Activated CD4-positive, CD25-positive, alpha-beta regulatory T cell (primary cell): Measurements from ENCODE around the gene CCL17.
"Not testable (repeated sequence)": the region's sequence is repeated elsewhere in the genome, so short reads cannot be mapped to it uniquely, and the experiment has no call there.

Experiments
- DNase-seq, 4 experiments: peaks; one replicate each; lab custom pipeline; 2025; lab: John Stamatoyannopoulos, UW

The CCL17 gene

GRCh38 chr16:57396786-57397185 lies 7.8 kb upstream of the CCL17 start:
- DNase-seq, result no peak

DNA sequence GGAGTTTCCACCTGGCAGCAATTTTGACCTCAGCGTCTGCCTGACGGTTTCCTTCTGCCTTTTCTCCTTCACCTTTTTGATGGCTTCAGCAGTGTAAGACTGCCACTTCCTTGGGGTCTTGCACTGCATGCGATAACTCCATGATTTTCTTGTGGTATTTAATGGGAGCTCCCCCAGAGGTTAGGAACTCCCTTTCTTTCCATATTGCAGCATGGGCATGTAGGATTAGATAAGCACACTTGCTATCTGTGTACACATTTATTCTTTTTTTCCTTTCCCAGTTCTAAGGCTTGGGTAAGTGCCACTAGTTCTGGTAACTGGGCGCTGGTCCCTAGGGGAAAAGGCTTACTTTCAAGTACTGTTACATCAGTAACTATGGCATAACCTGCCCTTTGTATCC lies 7.1 kb upstream of the CCL17 start:
- not testable (repeated sequence) for DNase-seq

DNA sequence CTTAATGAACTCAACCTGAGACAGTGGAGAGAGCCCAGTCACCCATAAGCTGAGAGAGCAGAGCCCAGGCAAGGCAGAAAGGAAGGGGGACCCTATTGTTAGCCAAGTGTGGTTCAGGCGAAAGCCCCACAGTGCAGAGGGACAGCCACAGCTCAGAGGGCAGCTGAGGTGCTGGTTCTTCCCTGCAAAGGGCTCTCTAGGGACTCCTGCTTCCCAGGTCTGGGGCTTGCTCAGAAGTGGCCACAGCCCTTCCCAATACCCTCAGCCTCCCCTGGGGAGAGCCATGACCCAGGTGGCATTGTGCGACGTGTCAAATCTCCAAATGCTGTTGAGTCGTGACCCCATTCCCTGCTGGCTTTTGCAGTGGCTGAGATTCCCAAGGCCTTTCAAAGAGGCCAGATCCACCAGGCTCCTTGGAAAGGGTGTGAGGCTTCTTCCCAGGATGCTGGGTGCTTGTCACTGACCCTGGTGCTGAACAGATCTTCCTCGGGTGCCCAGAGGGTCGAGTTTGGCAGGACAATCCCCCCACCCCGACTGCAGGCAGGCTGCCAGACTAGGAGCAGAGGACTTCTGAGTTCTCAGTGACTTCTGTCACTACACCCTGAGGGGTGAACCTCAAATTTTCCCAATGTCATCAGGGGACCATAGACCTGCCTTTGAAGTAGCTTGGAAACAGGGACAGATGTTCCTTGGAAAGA lies 2.5 kb upstream of the CCL17 start:
- DNase-seq, result no peak

- no peak for DNase-seq
Measured at GRCh38 chr16:57405097-57405496, 530 bp downstream of the CCL17 start.

DNA sequence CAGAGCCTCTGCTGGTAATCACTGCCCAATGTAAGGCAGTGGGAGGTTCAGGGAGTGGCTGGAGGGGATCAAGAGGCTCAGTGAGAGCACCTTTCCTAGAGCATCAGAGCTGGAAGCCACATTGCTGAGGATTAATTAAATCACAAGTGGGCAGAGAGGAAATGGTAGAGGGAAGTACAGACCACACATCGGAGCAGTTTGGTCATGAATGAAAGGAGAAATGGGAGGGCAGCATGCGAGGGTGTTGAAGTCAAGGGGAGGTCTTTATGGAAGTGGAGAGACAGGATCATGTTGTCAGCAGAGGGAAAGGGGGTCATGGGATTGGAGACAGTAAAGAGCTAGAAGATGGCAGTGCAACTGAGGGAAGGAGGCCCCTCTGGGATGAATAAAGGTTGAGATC lies 2.3 kb downstream of the CCL17 start:
- no peak for DNase-seq

DNA sequence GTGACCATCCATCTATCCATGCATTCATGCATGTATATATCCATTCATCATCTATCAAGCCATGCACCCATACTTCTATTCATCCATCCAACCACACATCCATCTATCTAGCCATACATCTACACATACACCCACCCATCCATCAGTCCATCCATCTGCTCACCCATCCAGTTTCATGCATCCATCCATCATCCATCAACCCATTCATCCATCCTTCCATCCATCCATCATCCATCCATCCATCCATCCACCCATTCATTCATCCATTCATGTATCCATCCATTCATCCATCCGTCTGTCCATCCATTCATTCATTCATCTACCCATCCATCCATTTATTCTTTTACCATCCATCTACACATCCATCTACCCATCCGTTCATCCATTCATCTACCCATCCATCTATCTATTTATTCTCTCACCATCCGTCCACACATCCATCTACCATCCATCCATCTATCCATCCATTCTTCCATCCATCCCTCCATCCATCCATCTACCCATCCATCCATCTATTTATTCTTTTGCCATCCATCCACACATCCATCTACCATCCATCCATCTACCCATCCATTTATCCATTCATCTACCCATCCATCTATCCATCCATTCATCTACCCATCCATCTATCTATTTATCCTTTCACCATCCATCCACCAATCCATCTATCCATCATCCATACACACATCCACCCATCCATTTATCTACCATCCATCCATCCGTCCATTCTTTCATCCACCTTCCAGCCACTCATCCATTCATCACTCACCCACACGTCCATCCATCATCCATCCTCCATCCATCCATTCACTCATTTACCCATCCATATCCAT lies 3.2 kb downstream of the CCL17 start:
- no peak for DNase-seq

DNA sequence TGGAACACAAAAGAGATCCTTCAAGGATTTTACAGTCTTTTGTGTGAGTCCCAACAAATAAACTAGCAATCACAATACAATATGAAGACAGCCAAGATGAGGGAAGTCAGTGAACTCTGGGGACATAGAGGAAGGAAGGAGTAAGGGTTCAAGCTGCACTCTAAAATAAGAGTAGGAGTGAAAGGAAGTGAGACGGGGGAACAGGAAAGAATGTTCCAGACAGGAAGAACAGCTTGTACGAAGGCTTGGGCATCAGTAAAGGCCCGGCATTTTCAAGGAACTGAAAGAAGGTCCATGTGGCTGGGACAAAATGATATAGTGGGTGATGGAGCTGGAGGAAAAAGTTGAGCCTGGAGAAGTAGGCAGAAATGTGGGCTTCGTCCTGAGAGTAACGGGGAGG lies 4.5 kb downstream of the CCL17 start:
- no peak for DNase-seq

- no peak for DNase-seq
Measured at GRCh38 chr16:57409870-57410587, 5.5 kb downstream of the CCL17 start.

GRCh38 chr16:57411362-57411976 lies 6.9 kb downstream of the CCL17 start:
- DNase-seq, result no peak

DNA sequence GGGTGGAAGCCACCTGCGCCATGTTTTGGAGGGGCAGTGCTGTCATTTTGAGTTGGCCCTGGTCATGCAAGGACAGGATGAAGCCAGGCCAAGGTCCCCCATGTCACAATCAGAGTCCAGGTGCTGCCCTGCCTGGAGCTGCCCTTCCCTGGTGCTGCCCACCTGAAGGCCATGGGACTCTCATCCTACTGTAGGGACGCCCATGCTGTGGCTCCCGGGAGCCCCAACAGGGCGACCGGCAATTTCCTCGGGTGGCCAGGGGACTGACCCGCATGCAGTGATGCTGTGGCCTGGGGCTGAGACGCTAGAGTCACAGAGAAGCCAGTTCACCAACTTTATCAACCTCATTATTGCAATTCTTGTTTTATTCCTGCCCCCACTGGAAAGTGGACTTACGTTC lies 8.0 kb downstream of the CCL17 start:
- DNase-seq, result no peak

GRCh38 chr16:57413301-57413730 lies 8.7 kb downstream of the CCL17 start:
- DNase-seq, result no peak

- DNase-seq, result no peak
Measured at GRCh38 chr16:57413733-57414132, 9.2 kb downstream of the CCL17 start.

DNA sequence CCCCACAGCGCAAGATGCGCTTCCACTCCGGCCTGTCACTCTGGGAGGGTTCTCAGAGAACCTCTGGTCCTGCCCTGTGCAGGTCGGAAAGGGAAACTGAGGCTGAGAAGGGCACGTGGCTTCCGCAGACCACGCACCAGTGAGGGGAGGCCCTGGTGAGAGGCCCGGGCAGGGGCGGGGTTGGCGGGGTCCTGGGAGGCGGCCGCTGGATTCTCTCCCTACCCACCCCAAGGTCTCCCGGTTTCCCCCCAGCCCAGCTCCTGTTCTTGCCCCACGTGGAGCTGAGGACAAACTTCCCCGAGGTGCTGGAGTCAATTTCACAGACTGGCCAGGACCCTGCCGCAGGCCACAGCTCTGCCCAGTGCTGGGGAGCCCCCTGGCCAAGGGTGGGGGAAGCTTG lies 11.5 kb downstream of the CCL17 start:
- DNase-seq, result no peak

DNA sequence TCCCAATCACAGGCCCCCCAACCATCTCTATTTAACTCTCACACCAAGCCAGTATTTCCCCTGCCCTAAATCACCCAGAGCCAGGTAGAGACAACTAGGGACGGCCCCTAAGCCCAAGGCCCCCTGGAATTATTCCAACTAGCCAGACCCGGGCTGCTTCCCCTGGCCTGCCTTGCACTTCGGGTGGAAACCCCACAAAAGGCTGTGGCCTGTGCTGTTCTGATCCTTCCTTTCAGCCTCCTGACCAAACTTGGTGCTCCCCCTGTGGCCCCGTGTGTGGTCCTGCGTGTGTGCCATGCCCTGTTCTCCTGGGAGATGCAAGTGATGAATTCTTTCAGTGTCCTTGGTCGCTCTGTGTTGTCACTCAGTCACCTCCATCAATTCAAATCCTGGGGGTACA lies 14.9 kb downstream of the CCL17 start:
- no peak for DNase-seq

DNA sequence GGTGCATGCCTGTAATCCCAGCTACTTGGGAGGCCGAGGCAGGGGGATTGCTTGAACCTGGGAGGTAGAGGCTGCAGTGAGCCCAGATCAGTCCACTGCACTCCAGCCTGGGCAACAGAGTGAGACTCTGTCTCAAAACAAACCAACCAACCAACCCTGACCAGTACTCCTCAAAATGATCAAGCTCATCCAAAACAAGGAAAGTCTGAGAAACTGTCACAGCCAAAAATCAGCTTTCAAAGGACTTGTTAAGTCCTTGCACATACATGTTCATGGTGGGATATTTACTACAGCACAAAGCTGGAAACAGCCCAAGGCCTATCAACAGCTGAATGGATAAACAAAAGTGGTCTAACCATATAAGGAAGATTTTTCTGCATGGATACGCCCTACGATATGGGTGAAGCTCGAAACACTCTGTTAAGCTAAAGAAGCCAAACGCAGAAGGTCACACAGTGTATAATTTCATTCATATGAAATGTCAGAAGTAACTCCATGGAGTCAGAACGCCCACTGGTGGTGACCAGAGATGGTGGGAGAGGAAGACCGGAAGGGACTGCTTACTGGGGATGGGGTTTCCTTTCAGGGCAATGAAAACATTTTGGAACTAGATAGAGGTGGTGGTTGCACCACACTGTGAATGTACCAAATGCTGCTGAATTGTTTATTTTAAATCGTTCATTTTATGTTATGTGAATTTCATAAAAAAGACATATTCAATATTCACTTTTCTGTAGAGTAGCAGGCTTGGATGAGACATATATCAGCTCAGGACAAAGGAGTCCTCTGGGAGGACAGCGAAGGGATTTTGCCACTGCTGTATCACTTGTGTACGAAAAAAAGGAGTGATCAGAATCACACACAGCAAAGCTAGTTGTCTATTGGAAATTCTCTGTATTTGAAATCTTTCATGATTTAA lies 17.7 kb downstream of the CCL17 start:
- DNase-seq, result no peak

DNA sequence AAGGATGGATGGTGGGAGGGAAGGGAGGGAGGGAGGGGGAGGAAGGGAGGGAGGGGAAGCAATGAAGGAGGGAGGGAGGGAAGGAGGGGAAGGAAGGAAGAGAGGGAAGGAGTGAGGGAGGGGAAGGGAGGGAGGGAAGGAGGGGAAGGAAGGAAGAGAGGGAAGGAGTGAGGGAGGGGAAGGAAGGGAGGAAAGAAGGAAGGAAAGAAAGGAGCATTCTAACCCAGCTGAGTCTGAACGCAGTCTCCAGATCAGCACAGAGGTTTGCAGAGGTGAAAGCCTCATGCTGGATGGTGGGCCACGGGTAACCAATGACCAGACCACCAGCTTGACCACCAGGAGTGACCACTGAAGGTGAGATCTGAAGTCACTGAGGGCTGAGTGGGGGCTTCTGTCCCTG lies 18.6 kb downstream of the CCL17 start:
- DNase-seq, result no peak

DNA sequence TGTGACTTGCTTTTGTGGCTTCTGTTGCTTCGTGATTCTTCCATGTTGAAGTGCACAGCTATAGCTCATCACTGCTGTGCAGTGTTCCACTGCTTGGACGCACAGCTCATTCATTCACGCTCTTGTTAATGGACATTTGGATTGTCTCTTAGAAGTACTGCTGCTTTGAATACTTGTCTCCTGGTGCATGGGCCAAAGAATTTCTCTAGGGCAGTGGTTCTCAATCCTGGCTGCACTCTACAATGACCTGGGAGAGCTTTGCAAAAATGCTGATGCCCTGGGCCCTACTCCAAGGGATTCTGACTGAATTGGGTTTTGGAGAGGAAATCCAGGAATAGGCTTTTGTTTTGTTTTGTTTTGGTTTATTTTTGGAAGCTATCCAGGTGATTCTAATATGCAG lies 20.0 kb downstream of the CCL17 start:
- DNase-seq, result no peak

DNA sequence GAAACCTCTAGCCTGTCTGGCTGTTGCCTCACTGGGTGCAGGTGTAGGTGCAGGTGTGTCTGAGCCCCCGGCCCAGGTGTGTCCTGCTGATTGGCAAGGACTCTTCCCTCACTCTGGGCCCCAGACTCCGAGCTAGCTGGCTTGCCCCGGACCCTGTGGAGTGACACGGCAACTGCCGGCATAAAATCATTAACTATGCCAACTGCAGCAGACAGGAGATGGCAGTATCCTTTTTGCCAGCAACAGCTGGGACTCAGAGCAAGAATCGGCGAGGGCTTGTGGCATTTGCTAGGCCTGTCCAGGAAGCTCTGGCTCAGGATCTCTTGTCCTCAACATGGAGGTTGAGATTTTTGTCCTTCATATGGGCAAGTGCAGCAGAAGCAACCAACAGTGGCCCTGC lies 21.8 kb downstream of the CCL17 start:
- no peak for DNase-seq

DNA sequence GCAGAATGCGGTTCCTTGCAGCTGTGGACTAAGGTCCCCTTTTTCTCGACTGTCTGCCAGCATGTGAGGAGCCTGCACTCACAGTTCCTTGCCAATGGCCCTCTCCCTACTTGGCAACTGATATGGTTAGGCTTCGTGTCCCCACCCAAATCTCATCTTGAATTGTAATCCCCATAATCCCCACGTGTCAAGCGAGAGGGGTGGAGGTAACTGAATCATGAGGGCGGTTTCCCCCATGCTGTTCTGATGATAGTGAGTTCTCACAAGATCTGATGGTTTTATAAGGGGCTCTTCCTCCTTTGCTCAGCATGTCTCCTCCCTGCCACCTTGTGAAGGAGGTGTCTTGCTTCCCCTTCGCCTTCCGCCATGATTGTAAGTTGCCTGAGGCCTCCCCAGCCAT lies 22.7 kb downstream of the CCL17 start:
- DNase-seq, result no peak

DNA sequence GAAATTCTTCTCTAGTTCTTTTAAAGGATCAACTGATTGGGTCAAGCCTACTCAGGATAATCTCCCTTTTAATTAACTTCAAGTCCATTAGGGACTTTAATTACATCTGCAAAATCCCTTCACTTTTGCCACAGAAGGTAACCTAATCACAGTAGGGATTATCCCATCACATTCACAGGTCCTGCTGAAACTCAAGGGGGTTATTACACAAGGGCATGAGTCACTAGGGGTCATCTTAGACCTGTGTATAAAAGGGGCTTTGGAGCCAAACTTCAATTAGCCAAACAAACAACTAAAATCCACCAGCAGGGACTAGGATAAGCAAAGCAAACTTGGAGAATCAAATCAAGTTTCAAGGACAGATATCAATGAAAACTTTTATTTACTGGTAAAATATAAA lies 23.3 kb downstream of the CCL17 start:
- DNase-seq, result no peak

DNA sequence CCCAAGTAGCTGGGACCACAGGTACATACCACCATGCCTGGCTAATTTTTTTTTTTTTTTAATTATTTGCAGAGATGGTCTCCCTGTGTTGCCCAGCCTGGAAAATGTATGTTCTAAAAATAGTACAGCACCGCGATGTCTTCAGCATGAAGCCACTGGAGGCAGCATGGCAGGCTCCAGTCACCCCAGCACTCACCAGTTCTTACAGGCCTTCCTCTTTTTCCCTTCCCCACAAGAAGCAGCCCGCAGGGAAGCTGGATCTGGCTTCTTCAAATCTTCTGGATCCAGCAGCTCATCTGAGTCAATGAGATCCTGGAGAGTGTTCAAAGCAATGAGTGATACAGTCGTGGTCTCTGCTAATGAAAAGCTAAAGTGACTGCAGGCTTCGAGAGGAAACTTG lies 26.4 kb downstream of the CCL17 start:
- no peak for DNase-seq
